Left lobe of liver (tissue), 2 donors: ENCODE measurements around the gene PDE4D. TPM values are rescaled to one million over a fixed set of nuclear protein-coding genes. Genes with fewer than 3 reads are reported as not detected.

ENCODE experiments used
- ATAC-seq: fragments of 200-7000 bp; cut with Tn5 transposase; one replicate; pipeline ENCODE4 v1.9.1; 2020; ENCODE audit warnings: mild to moderate bottlenecking, moderate library complexity
- DNase-seq: peaks from one replicate; pipeline ENCODE4 v3.0.0-alpha.2; 2020; ENCODE audit warnings: low spot score
- total RNA-seq: library from RNA; stranded (reverse); gene quantifications from one replicate; pipeline ENCODE4 v1.2.1, GENCODE V29; 2021
- donor health status: DM: no; HTN: no; CAD: no; lungs with moderate emphysema.
- donor health status: DM: no; HTN: yes; CAD: no.

The PDE4D gene
- total RNA-seq, 1 donor from 2014 or later: 2.4 TPM

DNA sequence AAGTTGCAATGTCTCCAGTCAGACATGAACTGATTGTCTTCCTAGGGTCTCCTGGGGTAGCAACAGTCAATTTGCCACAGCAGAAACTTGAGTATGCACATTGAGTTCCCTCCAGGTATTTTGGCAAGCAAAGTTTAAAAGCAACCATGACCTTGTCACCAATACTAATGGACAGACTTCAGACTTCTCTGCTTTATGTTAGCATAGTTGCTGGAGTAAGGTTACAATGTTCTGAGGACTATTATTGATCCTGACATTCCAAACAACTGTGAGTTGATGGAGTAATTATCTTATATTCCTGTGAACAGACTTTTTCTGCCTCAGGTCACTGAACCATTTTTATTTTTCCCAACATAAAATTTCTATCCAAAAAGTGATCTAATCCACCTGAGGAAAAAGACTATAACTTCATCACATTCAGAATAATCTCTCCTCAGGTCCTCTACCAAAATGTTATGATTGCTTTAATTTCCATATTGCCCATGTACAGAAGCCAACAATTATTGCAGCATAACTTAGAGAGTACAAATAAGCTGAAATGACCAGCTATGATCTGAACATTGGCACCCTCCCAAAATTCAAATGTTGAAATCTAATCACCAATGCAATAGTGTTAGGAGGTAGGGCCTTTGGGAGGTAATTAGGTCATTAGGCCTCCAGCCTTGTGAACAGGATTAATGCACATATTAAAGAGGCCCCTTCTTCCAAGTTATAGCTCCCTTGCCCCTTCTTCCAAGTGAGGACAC is 228.3 kb downstream of the PDE4D start:
- ATAC-seq (peak; percentile 66), DNase-seq (no peak)

DNA sequence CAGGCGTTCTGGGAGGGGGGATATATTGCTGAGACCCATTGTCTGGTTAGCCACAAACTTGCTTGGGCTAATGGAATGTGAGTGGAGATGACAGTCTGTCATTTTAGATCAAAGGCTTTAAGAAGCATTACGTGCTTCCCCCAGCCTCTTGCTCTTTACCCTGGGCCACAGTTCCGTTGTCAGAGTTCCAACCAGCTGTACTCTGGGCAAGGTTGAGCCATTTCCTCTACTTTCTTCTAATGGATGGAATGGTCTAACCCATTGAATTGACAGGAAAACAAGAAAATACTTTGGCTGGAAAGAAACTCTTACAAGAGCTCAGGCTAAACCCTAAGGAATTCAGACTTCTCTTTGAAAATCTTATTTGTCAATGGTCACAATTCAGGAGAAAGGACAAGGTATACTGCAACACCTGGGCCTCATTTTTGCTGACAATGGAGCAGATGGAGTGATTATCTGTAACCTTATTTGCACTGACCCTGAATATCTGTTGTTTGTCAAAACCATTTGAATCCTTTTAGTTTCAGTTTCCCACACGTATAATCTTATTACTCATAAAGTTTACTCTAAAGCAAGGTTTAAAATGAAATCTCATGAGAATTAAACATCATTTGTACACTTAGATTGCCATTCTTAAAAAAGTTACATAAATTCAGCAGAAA is 231.4 kb downstream of the PDE4D start:
- DNase-seq: no peak
- ATAC-seq: peak; percentile 58

DNA sequence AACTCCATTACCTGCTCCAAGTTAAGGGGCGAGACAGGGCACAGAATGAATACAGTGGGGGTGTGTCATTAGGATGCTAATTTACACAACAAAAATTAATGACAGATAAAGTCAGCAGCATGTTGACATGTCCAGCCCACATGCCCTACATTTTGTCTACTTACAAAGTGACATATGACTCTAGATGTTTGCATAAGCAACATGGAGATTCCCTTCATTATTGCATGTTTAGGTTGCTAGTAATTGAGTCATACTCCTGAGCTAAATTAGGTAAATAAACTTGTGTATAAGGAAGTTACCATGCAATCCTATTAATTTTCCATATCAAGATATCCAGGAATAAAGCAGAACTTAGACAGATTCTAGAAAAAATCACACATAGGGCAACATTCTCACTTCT is 232.2 kb downstream of the PDE4D start:
- DNase-seq (no peak), ATAC-seq (no peak)

DNA sequence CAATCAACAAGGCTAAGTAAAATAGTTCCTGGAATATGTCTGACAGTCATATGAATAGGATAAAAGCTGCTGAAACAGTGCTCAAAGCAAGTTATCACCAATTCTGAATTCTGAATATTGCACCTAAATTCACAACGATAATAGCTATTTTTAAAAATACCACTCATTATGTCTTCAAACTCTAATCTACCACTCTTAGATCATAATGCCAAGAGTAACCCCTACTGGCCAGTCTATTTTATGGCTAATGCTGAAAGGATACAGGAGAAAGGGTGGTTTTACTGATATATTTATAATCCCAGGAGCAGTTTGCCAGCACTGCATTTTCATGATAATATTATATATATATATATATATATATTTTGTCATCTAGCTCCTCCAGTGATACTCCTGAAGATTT is 232.8 kb downstream of the PDE4D start:
- ATAC-seq (peak; percentile 54), DNase-seq (no peak)

DNA sequence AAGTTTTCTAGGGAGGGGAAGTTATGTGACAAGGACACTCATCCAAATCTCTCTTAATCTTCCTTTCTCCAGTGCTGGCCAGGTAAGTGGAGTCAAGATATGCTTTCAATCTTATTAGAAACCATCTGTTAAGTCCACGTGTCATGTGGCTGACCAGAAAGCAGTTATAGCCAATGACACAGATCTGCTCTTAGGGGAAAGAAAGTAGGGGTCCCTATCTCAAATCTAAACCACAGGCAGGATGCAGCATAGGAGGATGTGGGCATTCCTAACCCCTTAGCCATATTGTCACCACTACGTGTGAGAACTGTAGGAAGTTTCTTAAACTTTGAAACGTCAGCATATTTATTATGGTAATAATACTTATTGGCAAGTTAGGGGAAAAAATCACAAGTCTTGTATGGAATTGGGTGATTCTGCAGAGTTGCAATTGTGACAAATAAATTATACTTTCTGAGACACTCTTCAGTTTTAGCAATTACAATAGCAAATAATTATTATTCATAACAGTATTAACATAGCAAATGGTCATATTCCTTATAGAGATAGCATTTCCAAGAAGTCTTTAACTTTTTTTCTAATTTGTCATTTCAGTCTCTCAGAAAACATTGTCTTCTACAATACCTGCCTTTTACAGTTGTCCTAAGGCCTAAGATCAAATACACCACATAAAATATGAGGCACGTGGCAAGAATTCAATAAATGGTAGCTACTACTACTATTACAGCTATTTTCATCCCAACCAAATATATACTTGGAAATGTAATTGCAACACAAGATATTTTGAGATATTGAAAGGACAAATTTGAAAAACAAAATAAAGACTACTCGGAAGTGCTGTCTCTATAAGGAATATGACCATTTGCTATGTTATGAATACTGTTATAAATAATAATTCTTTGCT is 236.9 kb downstream of the PDE4D start:
- no peak for ATAC-seq
- no peak for DNase-seq

DNA sequence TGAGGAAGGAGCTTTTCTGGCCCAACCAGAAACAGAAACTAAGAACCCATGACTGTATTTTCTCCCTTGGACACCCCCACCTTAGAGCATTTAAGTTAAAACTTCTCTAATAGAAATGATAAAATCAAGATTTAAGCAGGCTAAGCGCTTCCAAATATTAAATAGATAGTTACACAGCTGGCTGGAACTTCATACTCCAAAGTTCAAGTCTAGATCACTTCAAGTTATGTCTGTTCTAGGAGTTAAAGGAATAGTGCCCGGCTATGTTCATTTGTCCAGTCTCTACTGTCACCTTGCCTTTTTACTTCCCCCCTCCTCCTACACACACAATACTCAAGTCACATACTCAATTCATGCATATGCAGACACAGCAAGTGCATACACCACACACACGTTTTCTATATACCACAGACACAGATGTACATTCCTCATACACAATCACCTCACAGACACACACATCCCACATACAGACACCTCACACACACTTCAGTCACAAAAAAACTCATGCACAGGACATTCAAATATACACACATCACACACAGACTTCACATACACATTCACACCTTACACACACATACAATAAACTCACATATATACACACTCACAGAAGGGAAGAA is 237.7 kb downstream of the PDE4D start:
- no peak for DNase-seq
- no peak for ATAC-seq

DNA sequence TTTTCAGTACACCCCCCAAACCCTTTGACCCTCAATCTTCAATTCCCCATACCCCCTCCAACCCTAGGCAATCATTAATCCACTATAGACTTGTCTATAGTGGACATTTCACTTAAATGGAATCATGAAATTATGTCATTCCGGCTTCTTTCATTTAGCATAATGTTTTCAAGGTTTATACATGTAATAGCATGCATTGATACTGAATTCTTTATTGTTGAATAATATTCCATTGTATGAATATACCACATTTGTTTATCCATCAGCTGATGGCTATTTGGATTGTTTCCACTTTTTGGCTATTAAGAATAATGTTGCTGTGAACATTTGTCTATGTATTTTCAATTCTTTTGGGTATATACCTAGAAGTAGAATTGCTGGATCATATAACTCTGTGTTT is 238.8 kb downstream of the PDE4D start:
- no peak for ATAC-seq

DNA sequence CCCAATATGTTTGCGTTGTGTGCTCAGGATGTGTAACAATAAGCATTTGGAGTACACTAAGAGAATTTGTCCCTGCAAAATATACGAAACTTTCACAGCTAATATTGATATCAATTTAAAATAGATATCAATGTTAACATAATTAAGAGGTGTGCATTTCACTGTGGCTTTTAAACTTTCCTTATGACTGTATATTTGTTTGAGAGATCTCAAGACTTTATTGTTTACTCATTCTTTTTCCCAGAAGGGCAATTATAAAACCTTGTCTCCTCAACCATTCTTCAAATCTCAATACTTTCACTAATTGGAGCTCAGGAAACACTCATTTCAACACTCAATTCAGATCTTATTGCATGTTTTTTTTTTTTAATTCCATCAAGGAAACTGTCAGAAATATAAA is 241.1 kb downstream of the PDE4D start:
- ATAC-seq (no peak), DNase-seq (no peak)

More for the DNA sequence above, 238.8 kb downstream of the PDE4D start:
- no peak for DNase-seq

DNA sequence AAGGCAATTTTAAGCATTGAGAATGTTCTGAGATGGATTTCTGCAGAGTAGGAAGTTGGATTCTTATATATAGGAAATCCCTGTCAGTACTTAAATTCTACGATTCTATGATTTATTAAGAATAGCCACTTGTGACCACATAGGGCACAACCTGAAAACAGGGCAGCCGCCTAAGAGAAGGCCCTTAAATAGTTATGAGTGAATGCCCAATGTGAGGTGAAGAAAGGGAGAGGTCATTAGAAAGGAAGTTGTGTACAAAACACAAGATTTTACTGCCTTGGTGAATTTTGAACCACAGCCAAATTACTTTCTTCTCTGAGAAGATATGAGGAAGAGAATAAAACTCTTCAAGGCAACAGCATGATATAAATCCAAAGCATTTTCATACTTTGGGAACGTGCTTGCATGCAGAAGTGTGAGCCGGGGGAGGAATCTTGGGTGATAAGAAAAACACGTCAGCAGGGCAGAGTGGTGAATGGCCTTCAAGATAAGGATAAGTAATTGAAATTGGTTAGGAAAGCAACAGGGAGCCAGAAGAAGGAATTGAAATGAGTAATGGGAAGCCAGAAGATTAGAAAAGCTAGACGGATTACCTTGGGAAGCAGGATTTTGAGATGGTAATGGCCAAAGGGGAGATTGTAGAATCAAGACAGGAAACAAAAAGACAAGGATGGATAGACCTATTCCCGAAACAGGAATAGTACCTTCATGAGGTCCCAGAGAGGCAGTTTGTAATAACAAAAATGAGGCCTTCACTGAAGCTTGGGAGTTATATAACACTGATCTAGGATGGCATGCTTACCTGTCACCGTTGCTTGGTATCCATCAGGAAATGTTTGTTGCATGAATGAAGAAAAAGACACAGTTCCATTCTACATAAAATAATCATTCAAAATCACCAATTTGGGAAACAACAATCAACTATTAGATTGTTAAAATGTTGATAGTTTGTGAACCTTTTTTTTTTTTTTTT is 244.3 kb downstream of the PDE4D start:
- peak; percentile 57 for ATAC-seq
- no peak for DNase-seq

DNA sequence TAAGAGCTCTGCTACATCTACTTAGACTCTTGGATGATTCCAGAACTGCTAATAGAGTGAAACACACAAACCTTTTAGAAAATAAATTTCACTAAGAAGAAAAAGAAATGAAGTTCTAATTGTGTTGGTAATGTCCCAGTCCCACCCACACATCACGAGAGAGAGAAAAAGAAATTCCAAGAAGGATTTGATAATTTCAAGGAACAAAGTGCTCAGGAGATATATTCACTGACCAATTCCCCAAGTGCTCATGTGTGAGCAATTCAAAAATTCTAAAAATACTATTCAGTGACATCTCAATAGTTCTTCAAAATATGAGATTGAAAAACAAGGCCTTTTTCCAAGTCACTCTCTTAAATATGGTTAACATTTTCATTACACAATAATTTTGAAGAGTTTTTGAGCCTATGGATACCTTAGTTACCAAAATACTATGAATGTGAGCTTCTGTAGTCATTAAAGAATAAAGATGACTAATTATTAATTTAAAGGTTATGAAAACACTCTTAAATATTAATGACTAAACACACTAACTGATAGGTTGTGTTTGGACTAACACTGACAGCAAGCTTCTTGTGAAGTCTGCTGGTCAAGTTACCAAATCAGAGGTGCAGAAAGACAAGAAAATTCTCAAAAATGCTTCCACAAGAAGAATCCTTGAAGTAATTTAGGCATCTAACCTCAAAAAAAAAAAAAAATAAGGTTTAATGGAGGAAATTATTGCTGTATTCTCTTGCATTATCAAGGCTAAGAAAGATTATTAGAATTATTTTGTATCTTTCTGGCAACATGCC is 245.3 kb downstream of the PDE4D start:
- ATAC-seq (no peak), DNase-seq (no peak)

DNA sequence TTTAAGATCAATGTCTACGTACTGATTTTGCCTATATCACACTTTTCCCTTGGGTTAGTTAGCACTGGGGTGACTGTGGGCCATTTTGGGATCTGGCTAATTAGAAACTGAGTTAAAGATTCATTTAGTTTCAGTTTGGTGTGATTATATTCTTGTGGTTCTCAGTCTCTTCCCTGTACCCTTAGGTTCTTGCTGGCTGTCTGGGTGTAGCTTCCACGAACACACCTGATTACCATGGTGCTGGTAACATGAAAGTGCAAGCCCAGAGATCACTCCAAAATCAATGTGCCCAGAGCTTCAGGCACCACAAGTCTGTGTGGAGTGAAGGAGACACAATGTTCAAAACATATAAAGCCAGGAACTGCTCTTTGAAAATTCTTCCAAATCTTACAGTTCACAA is 248.1 kb downstream of the PDE4D start:
- ATAC-seq: no peak
- no peak for DNase-seq

DNA sequence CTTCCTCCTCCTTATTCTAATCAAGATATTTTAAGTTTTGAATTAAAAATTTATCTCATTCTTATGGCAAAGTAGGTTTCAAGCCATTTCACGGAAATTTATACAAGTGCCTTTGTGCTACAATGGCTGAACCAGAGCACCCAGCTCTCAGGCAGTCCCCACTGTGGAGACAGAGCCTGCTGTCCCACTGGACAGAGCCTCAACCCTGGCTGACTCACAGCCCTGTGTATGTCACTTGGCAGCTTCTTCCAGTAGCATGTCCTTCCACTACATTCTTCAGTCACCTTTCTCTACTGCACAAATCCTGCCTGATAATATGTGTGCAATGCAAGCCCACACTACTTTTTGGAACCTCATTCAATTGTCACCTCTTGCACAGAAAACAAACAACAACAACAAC is 253.1 kb downstream of the PDE4D start:
- DNase-seq: no peak
- peak; percentile 29 for ATAC-seq

DNA sequence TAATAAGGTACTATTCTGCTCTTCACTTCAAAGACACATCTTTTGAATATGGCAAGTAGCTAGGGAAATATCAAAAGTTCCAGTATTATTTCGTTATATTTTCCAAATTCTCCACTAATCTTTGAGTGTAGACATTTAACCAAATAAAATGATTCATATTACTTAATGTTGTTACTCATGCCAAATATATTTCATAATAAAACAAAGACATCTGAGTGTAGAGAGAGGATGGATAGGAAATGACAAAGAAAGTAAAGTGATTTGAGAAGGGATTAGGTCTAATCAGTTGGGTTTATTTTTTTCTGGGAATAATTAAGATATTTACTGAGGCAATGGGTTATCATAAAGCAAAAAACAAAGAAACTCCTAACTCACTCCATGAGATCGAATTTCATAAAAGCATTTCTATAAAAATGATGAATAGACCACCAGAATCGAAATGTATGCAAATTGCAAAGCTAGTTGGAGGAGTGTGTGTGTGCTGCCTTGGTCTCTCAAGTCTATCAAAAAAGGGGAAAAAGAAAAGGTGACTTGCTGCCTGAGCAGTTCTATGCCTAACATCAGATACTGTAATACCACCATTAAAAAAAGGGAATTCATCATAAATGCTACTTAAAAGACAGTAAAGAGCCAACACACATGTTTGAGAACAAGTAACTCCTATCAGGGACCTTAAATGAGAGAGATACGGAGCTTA is 255.5 kb downstream of the PDE4D start:
- ATAC-seq: no peak
- no peak for DNase-seq

DNA sequence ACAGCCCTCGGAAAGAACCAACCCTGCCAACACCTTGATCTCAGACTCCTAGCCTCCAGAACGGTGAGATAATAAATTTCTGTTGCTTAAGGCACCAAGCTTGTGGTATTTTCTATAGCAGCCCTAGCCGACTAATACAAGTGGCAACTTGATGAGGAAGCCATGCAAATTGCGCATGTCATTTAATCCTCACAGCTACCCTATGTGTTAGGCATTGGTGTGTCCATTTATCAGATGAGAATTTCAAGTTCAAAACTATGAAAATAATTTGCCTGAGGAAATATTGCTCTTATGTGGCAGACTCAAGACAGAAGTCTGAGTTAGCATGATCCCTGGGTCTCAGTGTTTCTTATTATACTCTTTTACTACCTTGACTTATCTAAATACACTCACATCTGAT is 264.0 kb downstream of the PDE4D start:
- DNase-seq: no peak

DNA sequence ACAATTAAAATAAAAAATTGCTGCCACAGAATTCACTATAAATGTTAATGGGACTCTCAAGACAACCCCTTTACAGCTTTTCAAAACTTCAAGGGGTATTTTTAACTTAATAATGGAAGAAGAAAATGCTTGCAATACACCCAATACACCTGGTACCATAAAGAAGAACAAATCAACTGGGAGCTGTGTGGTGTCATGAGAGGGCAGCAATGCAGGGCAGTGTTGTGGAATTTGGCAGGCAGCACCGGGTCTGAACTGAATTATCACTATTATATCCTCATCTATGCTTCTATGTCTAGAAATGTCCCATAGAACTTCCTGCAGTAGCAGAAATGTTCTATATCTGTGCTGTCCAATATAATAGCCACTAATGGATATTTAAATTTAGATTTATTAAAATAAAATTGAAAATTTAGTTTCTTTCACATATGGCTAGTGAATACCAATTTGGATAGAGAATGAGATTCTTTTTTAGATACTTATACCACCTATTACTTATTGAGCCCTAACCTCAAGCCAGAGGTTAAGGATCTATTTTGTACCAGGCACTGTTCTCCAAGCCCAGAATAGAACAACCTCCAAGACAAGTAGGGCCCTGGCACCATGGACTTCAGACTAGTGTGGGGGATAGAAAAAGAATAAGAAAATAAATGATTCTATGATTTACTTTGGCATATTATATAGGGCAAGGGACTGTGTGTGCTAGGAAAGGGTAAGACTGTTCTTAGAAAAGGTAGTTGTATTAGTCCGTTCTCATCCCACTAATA is 265.3 kb downstream of the PDE4D start:
- DNase-seq (no peak), ATAC-seq (no peak)

More for the DNA sequence above, 264.0 kb downstream of the PDE4D start:
- no peak for ATAC-seq

DNA sequence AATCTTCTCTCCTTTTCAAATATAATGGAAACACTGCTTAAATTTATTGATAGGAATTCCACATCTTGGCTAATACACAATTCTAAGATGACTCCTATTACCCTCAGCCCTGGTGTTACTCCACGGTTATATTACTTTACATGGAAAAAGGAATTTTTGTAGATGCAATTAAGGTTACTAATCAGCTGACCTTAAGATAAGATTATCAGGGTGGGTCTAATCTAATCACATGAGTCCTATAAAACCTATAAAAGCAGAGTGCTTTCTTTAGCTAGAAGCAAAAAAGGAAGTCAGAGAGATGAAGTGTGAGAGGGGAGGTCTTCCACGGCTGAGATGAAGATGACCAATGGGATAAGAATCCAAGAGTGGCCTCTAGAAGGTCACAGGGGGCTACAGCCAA is 268.6 kb downstream of the PDE4D start:
- DNase-seq (no peak), ATAC-seq (no peak)

DNA sequence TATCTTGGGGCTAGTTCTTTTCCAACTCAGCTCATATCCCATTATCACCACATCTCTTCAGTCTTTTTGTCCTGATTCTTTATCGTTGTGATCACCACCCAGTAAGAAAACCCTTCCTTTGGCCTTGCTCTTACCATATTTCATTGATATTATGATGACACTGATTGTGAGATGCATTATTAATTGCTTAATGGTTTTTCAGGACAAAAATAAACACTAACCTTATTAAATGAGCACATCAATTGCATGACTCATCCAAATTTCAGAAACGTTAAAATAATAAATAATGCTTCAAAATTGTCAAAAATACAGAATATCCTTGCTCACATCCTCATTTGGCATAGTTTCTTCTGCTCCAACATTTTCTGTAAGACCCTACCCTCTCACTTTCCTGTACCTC is 270.7 kb downstream of the PDE4D start:
- no peak for DNase-seq
- no peak for ATAC-seq

DNA sequence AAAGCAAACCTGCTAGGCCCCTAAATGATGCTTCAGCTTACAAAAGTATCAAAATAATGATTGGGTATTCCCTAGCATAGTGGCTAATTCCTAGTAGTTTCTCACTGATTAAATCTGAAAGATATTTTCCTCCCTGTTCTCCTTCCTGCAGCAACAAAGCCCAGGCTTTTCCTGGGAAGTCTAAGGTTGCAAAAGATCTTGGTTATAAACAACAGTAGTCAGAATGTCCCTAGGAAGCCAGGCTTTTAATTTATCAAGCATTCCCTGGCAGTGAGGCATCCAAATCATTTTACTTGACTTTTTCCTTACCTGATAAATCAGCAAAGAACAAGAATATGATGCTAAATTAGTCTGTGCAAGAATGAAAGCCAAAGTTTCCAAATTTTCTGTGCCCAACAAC is 272.0 kb downstream of the PDE4D start:
- DNase-seq: no peak
- ATAC-seq: no peak
